ENCODE measurements around the gene DPP4. TPM values are rescaled to one million over a fixed set of nuclear protein-coding genes. Genes with fewer than 3 reads are reported as not detected.
A peak's percentile ranks its signal among the peaks of the same experiment; 100 is the strongest.

Gene DPP4
- total RNA-seq, 1 donor from 2014 or later, result 4.4 TPM

DNA sequence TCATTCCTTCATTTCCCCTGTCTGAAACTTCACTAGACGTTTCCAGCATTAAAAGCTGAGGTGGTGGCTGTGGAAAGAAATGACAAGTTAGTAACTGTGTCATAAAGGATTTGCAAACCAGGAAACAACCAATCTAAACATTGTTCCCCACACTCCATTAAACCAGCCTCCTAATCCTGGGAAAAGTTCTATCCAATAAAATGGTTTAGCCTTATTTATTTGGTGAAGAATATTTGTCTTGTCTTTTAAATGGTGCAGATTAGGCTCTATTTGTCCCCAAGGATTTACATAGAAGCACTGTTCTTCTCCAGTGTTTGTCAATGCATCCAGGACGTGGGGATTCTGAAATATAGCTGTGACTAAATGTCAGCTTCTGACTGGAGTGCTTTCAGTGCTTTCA lies 10.5 kb upstream of the DPP4 start:
- H3K36me3 ChIP-seq, result no peaks in the 10 kb centered on the region
- H3K4me3 ChIP-seq, result no peak overlapping the region
- intact Hi-C loops (cut with micrococcal nuclease), result no loop called here
- H3K27me3 ChIP-seq (ENCODE audit: low read depth), result no peaks in the 10 kb centered on the region
- no peak for TF ChIP-seq CTCF (IDR thresholded peaks at IDR 0.05; ENCODE audit: borderline replicate concordance)
- peaks cover 5% of the 10 kb centered on the region for H3K4me1 ChIP-seq
- H3K9me3 ChIP-seq (replicated peaks), result peaks cover 4% of the 10 kb centered on the region
- DNase-seq, result no peak
- no peak overlapping the region for H3K27ac ChIP-seq (replicated peaks)

DNA sequence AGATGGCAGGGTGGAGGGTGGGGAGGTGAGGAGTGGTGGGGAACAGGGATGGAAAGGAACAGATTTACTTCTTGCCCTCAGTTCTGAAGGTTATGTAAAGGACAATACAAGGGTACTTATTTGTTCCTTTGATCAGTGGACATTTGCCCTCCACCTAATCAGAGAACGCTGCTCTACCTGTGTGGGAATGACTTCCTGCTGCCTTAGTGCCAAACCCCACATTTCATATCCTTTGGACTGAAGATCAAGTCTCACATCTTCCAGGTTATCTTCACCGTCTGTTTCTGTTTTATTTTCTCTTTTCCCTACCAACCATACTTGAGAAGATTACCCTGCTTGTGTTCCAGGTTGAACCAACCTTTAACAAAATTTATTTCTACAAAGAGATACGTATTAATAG lies 8.7 kb upstream of the DPP4 start:
- Histone ChIP-seq H3K27ac (replicated peaks) (no peak overlapping the region), H3K4me3 (no peak overlapping the region), H3K36me3 (no peaks in the 10 kb centered on the region), H3K27me3 (ENCODE audit: low read depth) (no peaks in the 10 kb centered on the region), H3K4me1 (peaks cover 5% of the 10 kb centered on the region), H3K9me3 (replicated peaks) (peaks cover 16% of the 10 kb centered on the region)
- intact Hi-C loops (cut with micrococcal nuclease), result no loop called here
- TF ChIP-seq CTCF (IDR thresholded peaks at IDR 0.05; ENCODE audit: borderline replicate concordance), result no peak
- DNase-seq, result no peak

DNA sequence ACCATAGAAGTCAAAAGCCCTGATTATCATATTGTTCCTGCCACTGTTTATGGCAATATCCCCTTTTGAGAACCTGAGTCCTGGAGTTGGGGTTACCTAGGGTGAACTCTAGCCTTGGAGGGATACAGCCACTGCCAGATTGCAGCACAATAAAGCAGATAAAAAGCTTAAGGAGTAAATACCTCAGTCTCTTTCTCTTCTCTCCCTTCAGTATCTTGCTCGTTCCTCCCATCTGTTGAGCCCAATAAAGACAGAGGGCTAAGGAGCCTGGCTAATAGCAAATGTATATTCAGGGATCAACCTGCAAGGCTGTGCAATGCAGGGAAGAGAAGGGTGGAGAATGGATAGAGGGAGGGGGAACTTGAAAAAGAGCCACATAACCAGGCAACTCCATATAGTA lies 8.0 kb upstream of the DPP4 start:
- Histone ChIP-seq H3K4me1 (peaks cover 5% of the 10 kb centered on the region), H3K4me3 (no peak overlapping the region), H3K27me3 (ENCODE audit: low read depth) (no peaks in the 10 kb centered on the region), H3K27ac (replicated peaks) (no peak overlapping the region), H3K9me3 (replicated peaks) (peaks cover 16% of the 10 kb centered on the region), H3K36me3 (no peaks in the 10 kb centered on the region)
- intact Hi-C loops (cut with micrococcal nuclease), result no loop called here
- TF ChIP-seq CTCF (IDR thresholded peaks at IDR 0.05; ENCODE audit: borderline replicate concordance), result no peak
- no peak for DNase-seq

DNA sequence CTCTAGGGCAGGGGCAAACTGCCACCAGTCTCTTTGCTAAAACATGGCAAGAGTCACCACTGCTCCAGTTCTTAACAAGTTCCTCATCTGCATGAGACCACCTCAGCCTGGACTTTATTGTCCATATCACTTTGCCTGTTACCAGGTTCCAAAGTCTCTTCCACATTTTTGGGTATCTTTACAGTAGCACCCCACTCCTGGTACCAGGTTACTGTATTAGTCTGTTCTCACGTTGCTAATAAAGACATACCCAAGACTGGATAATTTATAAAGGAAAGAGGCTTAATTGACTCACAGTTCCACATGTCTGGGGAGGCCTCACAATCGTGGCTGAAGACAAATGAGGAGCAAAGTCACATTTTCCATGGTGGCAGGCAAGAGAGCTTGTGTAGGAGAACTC lies 5.5 kb upstream of the DPP4 start:
- TF ChIP-seq CTCF (IDR thresholded peaks at IDR 0.05; ENCODE audit: borderline replicate concordance), result no peak
- Histone ChIP-seq H3K4me3 (no peak overlapping the region), H3K4me1 (peaks cover 17% of the 10 kb centered on the region), H3K9me3 (replicated peaks) (peaks cover 16% of the 10 kb centered on the region), H3K27ac (replicated peaks) (no peak overlapping the region), H3K27me3 (ENCODE audit: low read depth) (no peaks in the 10 kb centered on the region), H3K36me3 (no peaks in the 10 kb centered on the region)
- no peak for DNase-seq
- intact Hi-C loops (cut with micrococcal nuclease), result no loop called here

DNA sequence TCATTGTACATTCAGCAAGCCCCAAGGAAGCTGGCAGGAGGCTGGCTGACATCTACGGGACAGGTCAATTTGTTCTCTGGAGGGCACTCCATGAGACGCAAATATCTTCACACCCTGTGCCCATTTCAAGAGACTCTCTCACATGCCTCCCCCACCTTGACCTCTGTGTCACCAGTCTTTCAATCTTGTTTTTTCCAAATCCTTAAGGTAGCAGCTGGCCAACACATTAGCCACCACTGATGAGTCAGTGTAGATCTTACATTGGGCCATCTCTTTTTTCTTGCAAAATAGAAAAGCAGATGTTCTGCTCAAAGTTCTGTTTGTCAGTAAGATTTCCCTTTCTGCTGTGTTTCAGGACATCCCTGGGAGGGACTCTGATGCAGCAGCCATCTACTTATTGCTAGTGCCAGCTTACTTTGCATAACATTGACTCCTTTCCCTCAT lies 1.7 kb upstream of the DPP4 start:
- Histone ChIP-seq H3K9me3 (replicated peaks) (peaks cover 16% of the 10 kb centered on the region), H3K36me3 (no peaks in the 10 kb centered on the region), H3K27ac (replicated peaks) (peak overlapping the region; percentile 85), H3K4me3 (no peak overlapping the region), H3K27me3 (ENCODE audit: low read depth) (no peaks in the 10 kb centered on the region), H3K4me1 (peaks cover 55% of the 10 kb centered on the region)
- TF ChIP-seq CTCF (IDR thresholded peaks at IDR 0.05; ENCODE audit: borderline replicate concordance), result no peak
- intact Hi-C loops (cut with micrococcal nuclease), result no loop called here
- no peak for DNase-seq
